OCI-M2 (cell line): ENCODE data around the gene PRAMEF8.
"Not testable (repeated sequence)": the region's sequence is repeated elsewhere in the genome, so short reads cannot be mapped to it uniquely, and the experiment has no call there.

Experiments used
- DNase-seq: peaks from one replicate; lab custom pipeline; 2025; ENCODE audit not compliant: unreplicated experiment; lab: John Stamatoyannopoulos, UW

Gene PRAMEF8

DNA sequence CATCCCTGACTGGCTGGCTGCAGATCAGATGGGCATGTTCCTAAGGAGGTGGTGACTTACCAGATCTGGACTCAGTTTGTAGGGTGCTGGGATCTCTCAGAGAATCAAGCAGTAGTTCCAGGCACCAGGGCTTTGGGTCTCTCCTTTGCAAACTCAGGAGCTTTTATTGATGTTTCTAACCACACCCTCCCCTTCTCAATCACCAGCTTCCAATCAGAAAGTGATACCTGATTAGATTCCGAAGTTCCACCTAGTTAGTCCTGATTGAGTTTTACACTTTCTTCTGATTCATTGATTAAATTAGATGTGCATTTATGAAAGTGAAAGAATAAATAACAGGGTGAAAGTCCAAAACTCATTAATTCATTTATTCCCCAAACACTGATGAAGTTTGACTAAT is at the start of gene PRAMEF8:
Gene PRAMEF8, minus strand, starts transcription at position 101 of the 400 bp plus-strand sequence. CDS start 1,046 bp downstream, outside the sequence.
- not testable (repeated sequence) for DNase-seq

DNA sequence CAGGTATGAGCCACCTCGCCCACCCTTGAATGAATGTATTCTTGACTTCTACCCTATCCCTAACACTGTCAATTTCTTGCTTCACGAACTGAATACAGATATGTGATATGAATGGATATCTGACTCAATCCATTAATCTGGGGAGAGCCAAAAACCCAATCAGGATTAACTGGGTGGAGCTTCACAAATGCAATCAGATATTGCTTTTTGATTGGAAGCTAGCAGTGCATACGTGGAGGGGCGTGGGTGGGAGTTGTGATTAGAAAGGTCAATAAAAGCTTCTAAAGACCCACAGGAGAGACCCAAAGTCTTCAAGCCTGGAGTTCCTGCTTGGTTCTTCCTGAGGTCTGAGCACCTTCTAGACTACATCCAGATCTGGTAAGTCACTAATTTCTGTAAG is 30.3 kb upstream of the PRAMEF8 start, which contains the start of gene PRAMEF15:
Gene PRAMEF15, plus strand, starts transcription at position 301 of the 400 bp plus-strand sequence. CDS start 2,827 bp downstream, outside the sequence.
- not testable (repeated sequence) for DNase-seq

DNA sequence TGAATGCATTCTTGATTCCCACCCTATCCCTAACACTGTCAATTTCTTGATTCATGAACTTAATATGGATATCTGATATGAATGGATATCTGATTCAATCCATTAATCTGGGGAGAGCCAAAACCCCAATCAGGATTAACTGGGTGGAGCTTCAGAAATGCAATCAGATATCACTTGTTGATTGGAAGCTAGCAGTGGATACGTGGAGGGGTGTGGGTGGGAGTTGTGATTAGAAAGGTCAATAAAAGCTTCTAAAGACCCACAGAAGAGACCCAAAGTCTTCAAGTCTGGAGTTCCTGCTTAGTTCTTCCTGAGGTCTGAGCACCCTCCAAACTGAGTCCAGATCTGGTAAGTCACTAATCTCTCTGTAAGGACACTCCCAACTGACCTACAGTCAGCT is 18.3 kb upstream of the PRAMEF8 start, which contains the start of gene PRAMEF33:
Gene PRAMEF33, plus strand, starts transcription at position 301 of the 400 bp plus-strand sequence. CDS start 2,416 bp downstream, outside the sequence.
- DNase-seq = not testable (repeated sequence)

DNA sequence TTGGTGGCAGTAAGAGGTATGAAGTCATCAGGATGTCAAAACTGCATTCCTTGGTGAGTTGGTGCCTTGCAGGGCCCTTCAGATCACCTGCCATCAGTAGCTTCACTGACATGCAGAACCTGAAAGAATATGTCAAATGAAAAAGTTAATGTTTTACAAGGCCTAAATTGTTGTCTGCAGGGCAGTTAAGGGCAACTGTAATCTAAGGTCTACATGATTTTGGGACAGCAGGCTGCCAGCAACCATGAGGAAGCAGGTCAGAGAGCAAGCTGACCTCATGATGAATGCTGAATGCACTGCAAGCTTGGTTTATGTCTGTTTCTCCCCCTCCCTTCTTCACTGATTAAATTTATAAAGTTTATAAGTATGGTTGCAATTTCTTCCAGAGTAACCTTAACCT is 17.3 kb upstream of the PRAMEF8 start:
- not testable (repeated sequence) for DNase-seq

DNA sequence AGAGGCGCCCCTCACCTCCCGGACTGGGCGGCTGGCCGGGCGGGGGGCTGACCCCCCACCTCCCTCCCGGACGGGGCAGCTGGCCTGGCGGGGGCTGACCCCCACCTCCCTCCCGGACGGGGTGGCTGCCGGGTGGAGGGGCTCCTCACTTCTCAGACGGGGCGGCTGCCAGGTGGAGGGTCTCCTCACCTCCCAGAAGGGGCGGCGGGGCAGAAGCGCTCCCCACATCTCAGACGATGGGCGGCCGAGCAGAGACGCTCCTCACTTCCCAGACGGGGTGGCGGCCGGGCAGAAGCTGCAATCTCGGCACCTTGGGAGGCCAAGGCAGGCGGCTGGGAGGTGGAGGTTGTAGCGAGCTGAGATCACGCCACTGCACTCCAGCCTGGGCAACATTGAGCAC is 13.8 kb upstream of the PRAMEF8 start:
- not testable (repeated sequence) for DNase-seq

DNA sequence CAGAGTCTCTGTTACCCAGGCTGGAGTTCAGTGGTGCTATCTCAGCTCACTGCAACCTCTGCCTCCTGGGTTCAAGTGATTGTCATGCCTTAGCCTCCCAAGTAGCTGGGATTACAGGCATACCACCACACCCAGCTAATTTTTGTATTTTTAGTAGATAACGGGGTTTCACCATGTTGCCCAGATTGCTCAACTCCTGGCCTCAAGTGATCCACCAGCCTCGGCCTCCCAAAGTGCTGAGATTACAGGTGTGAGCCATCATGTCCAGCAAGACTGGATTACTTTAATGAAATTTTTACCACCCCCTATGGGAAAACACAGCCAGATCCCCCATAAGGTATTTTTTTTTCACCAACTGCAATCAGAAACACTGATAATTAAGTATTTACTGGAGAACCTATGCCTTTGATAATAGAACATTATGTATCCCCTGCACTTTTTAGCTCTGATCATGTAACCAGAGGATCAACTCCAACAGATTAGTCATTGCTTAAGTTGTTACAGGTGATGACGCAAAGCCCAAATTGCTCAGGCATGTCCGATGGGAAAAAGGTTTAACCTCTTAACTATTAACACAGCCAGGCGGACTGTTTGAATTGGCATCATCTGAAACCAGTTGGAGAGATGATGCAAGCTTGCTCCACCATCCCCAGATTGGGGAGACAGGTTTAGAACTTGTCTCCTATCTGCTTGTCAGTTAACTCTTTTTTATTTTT is 12.4 kb upstream of the PRAMEF8 start:
- not testable (repeated sequence) for DNase-seq

DNA sequence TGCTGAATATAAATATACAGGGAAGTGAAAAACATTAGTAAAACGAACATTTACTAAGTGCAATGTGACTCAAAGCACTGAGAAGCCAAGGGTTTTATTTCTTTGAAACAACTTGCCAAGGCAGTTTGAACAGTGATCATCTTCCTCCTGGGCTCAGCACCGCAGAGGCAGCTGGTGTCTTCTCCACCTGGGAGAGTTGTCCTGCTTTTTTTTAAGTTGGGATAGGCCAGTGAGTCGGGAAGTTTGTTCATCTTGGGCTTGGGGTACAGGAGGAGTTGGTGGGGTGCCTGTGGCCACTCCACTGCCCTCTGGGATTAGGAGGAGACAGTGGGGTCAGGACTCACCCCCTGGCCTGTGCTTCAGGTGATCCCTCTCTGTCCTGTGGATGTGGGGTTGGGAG is 4.1 kb upstream of the PRAMEF8 start:
- not testable (repeated sequence) for DNase-seq

DNA sequence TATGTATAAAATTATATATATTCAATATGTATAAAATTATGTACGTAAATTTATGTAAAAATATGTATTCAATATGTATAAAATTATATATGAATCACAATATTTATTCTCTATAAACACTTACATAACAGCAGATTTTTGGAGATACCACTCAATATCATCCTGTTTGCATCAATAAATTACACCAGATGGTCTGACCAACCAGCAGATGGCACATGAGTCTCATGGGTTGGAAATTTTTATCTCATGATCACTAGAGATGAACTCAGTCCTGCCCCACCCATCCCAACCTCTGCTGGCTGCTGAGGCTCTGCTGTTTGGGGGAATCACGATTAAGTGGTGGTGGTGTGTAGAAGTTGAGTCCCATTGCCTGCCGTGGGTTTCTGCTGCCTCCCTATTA is 5.3 kb downstream of the PRAMEF8 start:
- DNase-seq = not testable (repeated sequence)

DNA sequence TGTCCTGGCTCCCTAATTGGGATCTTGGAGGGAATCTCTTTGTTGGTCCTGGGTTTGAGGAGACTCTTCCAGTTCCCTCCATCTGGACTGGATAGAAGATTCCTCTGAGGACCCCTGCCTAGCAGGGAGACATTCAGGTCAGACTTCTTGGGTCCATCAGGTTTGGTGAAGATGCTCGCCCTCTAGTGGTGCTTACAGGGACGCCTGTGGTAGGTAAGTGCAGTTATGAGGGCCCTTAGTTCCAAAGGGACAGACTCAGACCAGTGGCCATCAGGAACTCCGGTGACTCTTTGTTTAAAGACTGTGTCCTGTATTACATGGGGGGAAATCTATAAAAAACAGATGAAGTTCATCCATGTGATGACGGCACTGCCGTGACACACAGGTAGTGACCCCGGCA is 7.9 kb downstream of the PRAMEF8 start:
- DNase-seq = not testable (repeated sequence)

DNA sequence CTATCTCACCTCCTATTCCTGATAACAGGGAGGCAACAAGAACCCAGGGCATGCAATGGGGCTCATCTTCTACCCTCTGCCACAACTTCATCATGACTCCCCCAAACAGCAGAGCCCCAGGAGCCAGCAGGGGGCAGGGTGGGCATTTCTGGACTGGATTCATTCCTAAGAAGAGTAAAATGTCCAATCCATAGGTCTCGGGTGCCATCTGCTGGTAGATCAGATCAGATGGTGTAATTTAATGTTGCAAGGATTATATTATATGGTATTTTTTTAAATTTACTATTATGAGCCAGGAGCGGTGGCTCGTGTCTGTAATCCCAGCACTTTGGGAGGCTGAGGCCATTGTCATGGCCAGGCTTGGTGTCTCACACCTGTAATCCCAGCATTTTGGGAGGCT is 19.8 kb downstream of the PRAMEF8 start:
- DNase-seq = not testable (repeated sequence)

DNA sequence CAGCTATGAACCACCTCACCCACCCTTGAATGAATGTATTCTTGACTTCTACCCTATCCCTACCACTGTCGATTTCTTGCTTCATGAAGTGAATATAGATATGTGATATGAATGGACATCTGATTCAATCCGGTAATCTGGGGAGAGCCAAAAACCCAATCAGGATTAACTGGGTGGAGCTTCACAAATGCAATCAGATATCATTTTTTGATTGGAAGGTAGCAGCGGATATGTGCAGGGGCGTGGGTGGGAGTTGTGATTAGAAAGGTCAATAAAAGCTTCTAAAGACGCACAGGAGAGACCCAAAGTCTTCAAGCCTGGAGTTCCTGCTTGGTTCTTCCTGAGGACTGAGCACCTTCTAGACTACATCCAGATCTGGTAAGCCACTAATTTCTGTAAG is 31.0 kb downstream of the PRAMEF8 start, which contains the start of gene PRAMEF5:
Gene PRAMEF5, plus strand, starts transcription at position 301 of the 400 bp plus-strand sequence. CDS start 5,071 bp downstream, outside the sequence.
- not testable (repeated sequence) for DNase-seq

DNA sequence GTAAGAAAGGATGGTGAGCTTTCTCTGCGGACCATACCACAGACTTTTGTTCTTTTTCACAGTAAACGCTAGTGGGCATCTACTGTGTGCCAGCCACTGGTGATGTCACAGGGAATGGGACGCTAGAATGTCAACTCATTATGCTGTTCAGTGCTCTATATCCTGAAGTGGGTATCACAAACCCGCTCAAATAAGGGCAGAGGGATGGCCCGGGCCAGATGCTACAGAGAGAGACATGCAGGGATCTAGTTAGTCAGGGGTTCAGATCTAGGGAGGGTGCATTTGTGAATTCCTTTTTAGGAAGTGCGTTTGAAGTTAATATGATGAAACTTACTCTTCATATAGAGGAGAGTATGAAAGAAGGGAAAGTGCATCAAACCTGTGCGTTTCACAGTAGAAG is 37.8 kb downstream of the PRAMEF8 start:
- DNase-seq = not testable (repeated sequence)

DNA sequence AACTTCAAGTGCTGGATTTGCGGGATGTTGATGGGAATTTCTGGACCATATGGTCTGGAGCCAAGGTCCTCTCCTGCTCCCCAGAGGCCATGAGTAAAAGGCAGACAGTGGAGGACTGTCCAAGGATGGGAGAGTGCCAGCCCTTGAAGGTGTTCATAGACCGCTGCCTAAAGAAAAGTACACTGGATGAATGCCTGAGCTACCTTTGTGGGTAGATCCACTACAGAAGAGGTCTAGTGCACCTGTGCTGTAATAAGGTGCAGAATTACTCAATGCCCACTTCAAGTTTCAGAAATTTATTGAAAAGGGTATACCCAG is 38.4 kb downstream of the PRAMEF8 start:
- DNase-seq = not testable (repeated sequence)

DNA sequence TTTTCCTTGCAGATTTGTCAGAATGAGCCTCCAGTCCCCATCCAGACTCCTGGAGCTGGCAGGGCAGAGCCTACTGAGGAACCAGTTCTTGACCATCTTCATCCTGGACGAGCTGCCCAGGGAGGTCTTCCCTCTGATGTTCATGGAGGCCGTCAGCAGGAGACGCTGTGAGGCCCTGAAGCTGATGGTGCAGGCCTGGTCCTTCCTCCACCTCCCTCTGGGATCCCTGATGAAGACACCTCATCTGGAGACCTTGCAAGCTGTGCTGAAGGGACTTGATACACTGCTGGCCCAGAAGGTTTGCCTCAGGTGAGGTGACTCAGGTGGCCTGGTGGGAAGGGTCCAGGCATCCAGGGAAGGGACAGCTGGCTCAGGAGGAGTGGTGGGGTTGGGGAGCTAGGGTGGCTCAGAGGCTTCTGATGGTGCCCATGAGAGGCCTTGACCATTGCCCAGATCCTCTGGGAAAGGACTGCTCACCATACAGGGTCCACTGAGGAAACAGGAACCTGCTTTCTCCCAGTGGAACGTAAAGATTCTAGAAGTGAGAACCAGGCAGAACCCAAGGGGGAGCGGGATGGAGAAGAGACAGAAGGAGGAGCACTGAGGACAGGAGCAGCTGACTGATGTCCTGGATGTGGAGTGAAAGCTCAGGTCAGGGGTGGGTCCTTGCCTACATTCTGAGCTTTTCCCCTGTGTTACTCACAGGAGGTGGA is 38.9 kb downstream of the PRAMEF8 start:
- DNase-seq = not testable (repeated sequence)

DNA sequence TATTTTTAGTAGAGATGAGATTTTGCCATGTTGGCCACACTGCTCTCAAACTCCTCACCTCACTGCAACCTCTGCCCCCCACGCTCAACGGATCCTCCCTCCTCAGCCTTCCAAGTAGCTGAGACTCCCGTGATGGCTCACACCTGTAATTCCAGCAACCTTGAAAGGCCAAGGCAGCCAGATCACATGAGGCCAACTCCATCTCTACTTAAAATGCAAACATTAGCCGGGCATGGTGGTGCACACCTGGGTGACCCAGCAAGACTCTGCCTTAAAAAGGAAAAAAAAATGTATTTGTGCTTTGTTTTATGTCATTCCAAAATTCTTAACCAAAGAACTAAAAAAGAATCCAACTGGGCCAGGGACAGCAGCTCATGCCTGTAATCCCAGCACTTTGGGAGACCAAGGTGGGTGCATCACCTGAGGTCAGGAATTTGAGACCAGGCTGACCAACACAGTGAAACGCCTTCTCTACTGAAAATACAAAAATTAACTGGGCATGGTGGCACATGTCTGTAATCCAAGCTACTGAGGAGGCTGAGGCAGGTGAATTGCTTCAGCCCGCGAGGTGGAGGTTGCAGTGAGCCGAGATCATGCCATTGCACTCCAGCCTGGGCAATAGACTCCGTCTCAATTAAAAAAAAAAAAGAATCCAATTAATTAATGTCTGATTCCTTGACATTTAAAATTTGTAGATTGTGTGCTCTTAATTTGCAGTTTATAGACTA is 41.2 kb downstream of the PRAMEF8 start:
- not testable (repeated sequence) for DNase-seq

DNA sequence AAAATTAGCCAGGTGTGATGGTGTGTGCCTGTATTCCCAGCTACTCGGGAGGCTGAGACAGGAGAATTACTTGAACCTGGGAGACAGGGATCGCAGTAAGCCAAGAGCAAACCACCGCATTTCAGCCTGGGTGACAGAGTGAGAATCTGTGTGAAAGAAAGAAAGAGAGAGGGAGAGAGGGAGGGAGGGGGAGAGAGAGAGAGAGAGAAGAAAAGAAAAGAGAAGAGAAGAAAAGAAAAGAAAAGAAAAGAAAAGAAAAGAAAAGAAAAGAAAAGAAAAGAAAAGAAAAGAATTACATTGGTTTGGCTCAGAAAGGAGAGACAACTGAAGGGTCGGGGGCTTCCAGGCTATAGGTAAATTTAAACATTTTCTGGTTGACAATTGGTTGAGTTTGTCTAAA is 45.3 kb downstream of the PRAMEF8 start:
- DNase-seq = not testable (repeated sequence)

DNA sequence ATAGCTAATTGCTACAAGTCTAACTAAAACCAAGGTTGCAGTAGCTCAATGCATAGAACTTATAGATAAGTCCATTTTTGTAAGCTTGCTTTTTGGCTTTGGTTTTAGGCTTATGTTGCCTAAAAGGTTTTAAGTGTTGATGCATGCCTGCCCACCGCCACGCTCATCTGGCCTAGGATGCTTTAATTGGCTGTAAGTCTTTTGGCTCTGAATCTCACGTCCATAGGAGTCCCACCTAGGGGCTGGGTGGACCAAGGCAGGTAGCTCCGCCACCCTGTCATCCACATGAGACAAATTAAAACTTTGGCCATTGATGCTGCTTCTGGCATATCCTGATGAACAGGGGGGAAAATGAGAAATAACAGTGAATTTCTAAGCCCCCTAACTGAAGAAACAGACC is 47.4 kb downstream of the PRAMEF8 start:
- DNase-seq = not testable (repeated sequence)

DNA sequence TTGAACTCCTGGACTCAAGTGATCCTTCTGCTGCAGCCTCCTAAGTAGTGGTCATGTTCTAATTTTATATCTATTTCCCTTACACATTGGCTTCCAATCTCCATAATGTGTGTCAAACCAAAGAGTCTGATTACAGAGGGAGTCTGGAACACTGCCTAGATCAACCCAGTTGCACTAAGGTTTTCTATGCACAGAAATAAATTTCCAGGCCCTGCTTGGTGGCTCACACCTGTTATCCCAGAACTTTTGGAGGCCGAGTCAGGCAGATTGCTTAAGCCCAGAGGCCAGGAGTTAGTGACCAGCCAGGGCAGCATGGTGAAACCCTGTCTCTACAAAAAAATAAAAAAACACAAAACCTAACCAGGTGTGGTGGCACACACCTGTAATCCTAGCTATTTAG is 50.9 kb downstream of the PRAMEF8 start:
- not testable (repeated sequence) for DNase-seq

DNA sequence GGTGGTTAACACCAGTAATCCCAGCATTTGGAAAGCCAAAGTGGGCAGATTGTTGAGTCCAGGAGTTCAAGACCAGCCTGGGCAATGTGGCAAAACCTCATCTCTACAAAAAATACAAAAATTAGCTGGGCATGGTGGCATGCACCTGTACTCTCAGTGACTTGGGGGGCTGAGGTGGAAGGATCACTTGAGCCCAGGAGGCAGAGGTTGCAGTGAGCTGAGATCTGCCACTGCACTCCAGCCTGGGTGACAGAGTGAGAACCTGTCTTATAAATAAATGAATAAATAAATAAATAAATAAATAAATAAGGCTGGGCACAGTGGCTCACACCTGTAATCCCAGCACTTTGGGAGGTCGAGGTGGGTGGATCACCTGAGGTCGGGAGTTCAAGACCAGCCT is 52.9 kb downstream of the PRAMEF8 start:
- DNase-seq = not testable (repeated sequence)
